ENCODE data around the gene PFKP.

DNA sequence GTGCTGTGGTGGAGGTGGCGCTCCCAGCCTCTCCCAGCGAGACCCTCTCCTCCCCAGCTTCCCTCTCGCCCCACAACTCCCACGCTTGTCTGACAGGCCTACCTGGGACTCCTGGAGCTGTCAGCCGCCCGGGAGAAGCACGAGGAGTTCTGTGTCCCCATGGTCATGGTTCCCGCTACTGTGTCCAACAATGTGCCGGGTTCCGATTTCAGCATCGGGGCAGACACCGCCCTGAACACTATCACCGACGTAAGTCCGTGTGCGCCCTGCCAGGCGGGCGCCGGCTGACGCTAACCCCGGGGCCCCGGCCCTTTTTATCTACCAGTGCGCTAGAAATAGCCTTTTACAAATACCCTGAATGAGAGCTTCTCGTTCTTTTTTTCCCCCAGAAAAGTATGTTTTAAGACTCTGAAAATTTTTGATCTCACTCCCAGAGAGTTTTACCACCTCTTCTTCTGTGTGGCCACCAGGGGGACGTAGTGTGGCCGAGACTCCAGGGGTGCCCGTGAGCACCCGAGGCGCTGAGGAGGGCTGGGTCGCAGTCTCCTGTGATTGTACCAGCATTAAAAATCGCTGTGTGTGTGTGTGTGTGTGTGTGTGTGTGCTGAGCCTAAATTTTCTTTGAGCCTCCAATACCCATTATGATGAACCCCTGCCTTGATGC lies 52.6 kb downstream of the PFKP start:
- TF ChIP-seq, protein P1, sequence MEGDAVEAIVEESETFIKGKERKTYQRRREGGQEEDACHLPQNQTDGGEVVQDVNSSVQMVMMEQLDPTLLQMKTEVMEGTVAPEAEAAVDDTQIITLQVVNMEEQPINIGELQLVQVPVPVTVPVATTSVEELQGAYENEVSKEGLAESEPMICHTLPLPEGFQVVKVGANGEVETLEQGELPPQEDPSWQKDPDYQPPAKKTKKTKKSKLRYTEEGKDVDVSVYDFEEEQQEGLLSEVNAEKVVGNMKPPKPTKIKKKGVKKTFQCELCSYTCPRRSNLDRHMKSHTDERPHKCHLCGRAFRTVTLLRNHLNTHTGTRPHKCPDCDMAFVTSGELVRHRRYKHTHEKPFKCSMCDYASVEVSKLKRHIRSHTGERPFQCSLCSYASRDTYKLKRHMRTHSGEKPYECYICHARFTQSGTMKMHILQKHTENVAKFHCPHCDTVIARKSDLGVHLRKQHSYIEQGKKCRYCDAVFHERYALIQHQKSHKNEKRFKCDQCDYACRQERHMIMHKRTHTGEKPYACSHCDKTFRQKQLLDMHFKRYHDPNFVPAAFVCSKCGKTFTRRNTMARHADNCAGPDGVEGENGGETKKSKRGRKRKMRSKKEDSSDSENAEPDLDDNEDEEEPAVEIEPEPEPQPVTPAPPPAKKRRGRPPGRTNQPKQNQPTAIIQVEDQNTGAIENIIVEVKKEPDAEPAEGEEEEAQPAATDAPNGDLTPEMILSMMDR (IDR thresholded peaks at IDR 0.05; ENCODE audit: low read depth, low read length) = peak; percentile 45
- TF ChIP-seq, protein P2, sequence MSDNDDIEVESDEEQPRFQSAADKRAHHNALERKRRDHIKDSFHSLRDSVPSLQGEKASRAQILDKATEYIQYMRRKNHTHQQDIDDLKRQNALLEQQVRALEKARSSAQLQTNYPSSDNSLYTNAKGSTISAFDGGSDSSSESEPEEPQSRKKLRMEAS (IDR thresholded peaks at IDR 0.05; ENCODE audit: low read depth, low read length) = no peak
- no peak for TF ChIP-seq MYC (IDR thresholded peaks at IDR 0.05; ENCODE audit: low read depth, low read length)
- TF ChIP-seq POLR2A (IDR thresholded peaks at IDR 0.05; ENCODE audit: extremely low read depth, insufficient read length) = no peak

All from NB4 (cell line).